HG03442 (cell line): ENCODE results near the gene HS3ST6.
A peak's percentile ranks its signal among the peaks of the same experiment; 100 is the strongest.
"Not testable (repeated sequence)": the region's sequence is repeated elsewhere in the genome, so short reads cannot be mapped to it uniquely, and the experiment has no call there.

ENCODE experiments used
- ATAC-seq: cut with Tn5 transposase; IDR thresholded peaks from one replicate; pipeline ENCODE4 v1.9.1; 2021; ENCODE audit warnings: mild to moderate bottlenecking, moderate library complexity; ENCODE audit not compliant: unreplicated experiment

Gene HS3ST6

DNA sequence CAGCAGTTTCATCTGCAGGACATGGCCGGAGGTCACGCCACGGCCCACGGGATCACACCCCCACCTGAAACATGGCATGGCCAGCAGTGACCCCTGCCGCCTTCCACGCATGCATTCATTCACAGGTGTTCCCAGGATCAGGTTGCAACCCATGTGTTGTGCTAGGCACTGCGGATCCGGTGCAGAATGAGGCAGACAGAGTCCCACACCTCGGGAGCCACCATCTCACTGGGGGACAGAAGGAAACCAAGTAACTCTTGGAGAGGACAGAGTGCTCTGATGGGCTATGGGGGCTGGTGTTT, 29.1 kb upstream of the HS3ST6 start:
- ATAC-seq, result no peak

DNA sequence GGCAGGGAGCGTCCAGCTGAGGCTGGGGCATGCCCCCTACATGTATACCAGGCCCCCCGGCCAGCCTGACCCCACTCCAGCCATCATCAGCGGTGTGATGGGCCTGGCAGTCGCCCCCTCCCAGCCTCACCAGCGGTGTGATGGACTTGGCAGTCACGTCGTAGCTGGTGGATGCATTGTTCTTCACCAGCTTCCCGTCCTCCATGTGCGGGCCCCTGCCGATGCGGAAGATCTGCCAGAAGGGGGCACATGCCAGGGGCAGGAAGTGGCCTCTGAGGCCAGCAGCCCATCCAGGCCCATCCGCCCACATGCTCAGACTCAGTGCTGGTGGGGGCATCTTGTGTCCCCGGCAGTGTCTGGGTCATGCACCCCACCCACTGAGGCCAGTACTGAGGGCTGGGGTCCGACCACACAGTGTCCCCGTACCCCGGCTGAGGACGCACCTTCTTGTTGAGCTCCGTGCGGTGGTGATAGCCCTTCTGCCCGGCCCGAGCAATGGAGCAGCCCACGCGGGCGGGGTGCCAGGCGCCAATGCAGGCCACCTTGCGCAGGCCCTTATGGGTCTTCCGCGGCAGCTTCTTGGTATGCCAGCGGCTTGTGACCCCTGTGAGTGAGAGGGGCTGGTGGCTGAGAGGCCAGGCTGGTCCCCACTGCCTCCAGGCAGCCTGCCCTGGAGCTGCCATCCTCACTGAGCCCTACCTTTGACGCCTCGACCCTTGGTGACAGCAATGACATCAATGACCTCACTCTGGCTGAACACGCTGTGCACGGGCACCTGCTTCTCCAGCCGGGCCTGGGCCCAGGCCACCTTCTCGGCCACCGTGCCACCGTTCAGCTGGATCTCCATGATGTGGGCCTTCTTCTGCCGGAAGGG, 28.5 kb upstream of the HS3ST6 start:
- no peak for ATAC-seq

DNA sequence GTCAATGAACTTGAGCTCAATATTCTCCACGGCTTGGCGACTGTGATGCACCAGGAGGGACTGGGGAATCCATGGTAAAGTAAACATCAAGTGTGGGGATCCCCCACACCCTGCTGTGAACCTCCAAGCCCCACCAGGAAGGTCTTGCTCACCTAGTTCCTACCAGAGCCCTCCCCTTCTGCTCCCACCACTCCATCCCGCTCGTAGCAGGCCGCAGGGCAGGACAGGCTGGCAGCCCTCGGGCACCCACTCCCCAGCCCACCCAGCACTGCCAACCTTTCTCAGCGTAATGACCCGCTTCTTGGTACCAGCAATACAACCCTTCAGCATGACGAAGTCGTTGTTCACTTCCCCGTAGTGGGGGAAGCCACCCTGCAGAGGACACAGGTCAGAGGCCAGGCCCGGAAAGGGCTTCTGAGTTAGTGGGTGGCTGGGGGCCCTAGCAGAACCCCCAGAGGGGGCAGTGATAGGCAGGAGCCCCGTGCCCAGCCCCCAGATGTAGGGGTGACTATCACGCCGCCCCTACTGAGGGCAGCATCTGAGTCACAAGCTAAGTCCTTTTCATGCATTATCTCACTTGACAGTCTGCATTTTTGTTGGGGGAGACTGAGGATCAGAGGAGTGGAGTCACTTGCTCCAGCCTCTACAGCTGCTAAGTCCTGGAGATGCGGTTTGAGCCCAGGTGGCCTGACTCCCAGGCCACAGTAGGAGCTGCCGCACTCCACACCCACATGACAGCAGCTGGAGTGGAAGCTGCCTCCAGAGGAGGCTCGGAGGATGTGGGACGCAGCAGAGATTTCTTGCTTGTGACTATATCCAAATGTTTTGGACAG, 27.6 kb upstream of the HS3ST6 start:
- no peak for ATAC-seq

DNA sequence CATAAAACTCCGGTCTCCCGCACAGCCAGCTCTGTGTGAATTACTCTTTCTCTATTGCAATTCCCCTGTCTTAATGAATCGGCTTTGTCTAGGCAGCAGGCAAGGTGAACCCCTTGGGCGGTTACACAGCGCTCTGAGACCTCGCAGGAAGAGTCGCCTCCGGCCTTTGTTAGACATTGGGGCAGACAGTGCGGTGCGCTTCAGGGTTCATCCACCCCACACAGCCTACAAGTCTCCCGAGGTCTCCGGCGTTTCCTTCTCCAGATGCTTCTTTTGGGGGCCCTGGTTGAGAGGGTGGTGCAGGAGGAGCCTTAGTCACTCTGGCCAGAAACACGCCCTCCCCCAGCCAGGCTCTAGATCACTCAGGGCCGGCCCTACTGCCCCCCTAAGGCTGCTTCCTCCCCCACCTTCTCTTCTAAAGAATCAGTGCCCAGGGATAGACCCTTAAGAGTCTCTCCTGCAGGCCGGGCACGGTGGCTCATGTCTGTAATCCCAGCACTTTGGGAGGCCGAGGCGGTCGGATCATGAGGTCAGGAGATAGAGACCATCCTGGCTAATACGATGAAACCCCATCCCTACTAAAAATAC, 26.5 kb upstream of the HS3ST6 start:
- ATAC-seq, result no peak

DNA sequence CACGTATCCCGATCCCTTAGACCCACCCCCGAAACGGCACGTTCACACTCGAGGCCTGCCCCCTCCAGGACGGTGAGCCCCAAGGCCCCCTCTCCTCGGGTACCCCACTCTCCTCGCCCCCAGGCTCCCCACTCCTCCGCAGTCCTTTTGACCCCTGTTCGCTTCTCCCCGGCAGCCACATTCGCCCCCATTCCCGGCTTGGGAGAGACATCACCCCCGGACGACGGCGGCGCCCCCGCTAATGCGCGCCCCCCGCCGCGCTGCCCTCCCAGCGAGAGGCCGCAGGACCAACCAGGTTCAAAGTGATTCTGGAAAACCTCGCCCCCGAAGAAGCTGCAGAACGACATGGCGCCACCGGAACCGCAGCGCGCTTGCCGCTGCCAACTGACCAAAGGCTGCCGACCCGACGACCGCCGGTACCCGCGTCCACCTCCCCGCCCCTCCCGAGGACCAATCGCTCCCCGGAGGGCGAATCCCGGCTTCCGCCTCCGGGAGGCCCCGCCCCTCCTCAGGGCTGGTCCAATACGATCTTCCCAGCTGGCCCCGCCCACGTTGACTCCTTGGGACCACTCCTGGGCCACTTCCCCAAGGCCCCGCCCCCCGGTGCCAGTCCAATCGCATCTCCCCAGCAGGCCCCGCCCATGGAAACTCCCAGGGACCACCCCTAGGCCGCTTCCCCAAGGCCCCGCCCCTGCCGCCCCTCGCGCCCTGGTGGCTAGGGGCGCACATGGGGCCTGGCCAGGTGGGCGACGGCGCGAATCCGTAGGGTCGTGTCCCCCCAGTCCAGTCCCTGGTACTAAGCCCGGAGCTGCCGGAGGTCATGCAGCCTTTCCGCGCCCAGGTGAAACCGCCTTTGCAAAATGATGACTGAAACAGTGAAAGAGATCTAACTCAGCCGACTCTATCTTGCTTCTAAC, 24.9 kb upstream of the HS3ST6 start, which contains the start of gene MSRB1:
MSRB1 (minus strand) TSS at position 390 of the 917 bp plus-strand sequence; CDS start at position 347, 43 bp downstream.
- ATAC-seq, result peak; percentile 86

DNA sequence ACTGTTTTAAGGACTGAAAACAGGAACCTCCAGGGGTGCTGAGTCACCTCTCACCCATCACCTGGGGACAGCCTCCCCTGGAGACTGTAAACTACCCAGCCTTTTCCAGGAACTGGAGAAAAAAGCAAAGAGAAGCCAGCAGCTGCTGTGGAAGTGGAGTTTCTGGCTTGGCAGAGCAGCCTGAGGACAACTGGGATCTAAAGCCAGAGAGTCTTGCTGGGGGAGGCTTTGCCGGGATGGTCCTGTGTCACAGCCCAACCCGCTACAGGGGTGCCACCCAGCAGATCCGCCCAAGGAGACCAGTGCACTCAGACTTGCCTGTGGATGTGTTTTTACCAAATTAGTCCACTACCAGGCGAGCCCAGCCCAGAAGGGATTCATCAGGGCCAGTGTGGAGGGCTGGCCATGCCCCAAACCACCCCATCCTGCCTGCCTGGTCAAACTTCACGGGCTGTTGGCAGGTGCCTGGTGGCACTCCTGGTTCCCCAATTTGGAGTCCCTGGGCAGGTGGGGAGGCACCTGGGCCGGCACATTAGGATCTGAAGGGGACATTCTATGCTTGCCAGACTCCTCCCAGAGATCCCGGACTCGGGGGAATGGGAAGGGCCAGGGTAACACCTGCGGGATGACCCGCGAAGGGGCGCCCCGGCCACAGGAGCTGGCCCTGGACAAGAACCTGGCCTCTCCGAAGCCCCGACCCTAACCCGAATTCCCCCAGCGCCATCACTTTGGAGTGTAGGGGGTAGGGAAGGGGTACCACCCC, 24.0 kb upstream of the HS3ST6 start:
- no peak for ATAC-seq

DNA sequence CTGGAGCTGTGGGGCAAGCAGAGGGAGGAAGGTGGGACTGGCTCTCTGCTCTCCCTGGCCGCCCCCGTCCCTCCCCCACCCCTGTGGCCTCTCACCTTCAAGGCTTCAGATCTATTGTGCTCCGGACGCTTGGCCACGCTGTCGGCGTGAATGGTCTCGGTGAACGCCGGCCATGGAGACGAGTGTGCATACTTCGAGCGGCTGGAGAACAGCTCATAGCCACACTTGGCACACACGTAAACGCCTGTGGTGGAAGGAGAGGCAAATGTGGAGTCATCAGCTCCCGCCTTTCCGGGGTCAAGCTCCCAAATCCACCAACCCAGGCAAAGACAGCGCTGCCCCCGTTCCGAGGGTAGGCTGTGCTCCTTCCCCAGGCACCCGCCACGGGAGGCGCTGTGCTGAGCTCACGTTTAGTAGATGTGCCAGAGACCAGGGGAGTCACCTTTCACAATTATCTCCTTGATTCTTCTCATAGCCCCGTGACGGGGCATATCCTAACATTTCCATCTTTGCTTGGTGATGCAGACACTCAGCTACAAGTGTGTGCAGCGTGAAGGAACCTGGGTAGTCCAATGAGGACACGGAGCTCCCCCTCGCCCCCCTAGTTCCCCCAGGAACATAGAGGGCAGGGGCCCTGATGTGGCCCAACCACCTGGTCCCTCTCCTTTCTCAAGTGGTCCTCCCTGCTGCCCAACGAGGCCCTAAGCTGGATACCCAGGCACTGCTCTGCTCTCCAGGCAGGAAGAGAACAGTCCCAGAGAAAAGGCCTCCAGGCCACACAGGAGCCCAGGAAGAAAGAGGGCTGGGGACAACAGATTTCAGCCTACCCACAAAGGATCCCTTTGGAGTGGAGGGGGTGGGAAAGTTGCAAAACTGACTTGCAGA, 23.2 kb upstream of the HS3ST6 start:
- no peak for ATAC-seq

DNA sequence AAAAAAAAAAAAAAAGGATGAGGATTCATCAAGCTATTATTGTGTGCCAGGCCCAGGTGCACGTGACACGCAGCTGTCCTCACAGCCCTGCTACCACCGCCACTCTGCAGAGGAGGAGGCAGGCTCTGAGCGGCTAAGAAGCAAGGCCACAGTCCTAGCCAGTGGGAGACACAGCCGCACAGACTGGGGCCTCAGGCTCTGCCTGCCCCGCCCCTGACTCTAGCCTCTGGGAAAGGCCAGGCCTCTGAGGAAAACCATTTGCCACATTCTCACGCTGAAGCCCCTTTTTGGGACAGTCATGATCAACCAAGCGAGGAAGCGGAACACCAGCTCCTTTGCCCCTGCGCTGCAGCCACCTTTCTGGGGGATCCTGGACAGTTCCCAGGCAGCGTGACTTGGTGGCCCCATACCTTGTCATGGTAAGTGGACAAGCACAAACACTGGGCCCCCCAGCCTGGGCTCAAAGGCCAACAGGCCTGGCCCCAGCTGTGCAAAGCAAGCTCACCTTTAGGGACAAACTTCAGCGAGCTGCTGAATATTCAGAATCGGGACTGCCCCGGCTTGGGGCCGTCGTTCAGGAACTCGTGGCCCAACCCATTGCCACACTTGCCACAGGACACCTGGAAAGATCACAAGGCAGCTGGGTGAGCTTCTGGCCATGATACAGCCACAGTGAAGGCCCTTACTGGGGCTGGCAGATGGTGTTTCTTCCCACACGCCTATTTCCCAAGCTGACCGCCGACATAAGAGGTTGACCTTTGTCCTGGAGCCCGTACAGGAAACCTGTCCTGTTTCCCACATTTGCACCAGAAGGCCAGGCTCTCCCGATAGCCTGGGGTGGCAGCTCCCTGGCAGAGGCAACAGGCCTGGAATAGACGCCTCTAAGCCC, 22.3 kb upstream of the HS3ST6 start:
- ATAC-seq, result no peak

DNA sequence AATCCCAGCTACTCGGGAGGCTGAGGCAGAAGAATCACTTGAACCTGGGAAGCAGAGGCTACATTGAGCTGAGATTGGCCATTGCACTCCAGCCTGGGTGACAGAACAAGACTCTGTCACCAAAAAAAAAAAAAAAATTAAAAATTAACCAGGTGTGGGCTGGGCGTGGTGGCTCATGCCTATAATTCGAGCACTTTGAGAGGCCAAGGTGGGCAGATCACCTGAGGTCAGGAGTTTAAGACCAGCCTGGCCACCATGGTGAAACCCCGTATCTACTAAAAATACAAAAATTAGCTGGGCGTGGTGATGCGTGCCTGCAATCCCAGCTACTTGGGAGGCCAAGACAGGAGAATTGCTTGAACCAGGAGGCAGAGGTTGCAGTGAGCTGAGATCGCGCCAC, 21.6 kb upstream of the HS3ST6 start:
- not testable (repeated sequence) for ATAC-seq

DNA sequence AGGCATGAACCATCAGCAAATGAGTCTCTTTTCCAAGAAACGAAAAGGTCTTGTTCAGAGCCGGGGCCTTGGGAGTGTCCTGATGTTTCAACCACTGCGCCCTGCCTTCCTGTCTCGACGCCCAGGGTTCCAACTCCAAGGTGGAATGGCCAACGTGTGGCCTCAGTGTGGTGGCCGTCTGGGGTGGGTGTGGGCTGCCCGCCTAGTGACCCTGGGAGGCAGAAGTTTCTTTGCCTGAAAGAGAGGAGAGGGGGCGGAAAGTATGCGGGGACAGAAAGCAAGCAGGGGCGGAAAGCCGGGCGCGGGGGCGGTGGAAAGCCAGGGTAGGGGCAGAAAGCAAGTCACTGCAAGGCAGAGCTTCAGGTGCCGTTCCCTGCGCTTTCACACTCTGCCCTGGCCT, 20.7 kb upstream of the HS3ST6 start:
- no peak for ATAC-seq

DNA sequence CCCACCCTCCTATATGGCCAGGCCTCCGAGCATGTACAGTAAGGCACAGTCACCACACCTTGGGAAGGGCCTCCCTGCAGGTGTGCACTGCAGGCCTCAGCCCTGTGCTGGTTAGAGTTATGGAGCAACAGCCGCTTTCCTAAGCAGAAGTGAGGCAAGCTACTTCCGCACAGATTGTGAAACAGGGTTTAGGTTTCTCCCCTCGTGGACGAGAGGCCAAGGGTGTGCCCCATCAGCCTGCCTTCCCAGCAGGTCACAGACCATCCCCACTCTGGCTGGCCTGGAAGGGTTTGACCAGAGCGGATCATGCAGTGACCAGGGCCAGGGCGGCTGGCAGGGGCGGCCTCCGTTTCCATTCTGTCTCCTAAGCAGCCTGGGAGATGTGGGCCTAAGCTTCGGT, 20.1 kb upstream of the HS3ST6 start:
- ATAC-seq, result no peak

DNA sequence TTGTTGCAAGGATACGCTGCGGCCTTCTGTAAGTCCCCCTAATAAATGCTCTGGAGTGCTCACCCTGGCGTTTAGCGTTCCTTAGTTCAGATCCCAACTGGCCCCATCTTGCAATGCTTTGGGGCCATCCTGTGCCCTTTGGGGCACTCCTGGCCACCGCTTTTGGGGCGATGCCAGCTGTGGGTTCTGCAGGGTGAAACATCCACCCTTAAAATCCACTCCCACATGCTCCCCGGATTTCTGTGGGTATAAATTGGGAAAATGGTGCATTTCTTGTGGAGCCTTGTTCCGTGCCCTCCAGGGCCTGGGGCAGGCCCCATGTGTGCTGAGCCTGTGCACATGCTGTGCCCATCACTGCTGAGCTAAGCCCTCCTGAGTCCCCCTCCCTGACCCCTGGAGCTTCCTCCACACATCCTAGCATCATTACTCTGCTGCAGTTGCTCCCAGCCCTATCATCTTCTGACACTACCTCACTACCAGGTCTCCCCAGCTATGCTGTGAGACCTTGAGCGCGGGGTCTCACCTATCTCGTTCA, 18.8 kb upstream of the HS3ST6 start:
- ATAC-seq, result no peak

DNA sequence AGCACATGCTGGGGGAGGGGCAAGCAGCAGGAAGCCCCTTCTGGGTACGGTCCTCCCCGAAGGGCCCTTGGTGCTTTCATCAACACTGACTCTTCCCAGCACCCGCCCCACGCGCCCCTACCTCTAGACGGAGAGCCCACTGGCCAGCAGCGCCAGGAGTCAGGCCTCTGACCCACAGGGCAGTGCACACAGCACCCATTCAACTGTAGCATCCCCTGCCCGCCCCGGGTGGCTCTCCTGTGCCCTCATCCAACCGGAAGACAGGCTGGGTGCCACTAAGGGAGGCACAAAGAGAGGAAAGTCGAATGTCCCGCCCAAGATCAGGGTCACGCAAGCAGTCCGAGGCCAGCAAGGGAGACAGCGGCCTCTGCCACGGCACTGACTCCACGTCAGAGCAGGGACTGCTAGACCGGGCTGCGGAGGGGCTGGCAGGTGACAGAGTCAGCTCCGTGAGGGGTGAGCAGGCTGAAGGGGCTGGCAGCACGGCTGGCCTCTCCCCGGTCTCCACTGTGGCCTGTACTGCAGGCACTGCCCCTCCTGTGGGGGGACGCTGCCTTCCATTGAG, 15.0 kb upstream of the HS3ST6 start:
- no peak for ATAC-seq

DNA sequence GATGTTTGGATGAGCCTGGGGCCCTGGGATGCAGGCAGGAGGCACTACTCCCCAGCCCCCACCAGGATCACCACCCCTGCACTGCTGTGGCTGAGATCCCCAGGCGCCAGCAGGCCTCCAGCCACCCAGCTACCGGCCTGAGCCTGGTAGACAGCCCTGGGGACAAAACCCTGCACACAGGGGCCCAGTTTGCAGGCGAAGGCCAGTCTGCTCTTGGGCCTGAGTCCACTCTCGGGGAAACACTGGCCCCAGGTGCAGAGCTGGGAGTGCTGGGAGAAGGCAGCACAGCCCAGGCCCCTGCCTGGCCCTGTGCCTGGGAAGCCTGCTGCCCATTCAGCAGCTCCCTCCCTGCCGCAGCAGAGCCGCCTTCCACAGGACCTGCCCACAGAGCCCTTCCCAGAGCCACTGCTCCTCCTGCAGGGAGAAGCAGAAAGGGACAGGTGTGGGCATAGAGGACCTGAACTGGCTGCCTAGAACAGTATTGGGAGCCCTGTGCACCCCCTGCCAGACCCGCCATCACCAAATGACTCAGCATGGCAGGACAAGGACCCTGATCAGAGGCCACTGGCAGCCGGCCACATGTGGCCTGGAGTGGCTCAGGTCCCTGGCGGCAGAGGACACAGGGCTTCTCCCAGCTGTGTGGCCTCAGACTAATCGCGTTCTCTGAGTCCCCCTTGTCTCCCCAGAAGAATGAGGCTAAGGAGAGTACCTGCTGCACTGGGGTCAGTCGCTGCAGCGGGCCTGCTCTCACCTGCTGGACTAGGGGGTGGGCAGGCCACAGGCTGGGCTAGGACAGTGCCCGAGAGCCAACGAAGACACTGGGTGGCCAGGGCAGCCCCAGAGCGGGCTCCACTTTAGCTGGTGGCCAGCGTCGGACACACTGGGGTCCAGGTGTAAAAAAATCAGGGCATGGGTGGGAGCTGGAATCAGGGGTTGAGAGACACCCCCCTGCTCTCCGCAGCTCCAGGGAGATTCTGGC, 14.1 kb upstream of the HS3ST6 start:
- no peak for ATAC-seq

DNA sequence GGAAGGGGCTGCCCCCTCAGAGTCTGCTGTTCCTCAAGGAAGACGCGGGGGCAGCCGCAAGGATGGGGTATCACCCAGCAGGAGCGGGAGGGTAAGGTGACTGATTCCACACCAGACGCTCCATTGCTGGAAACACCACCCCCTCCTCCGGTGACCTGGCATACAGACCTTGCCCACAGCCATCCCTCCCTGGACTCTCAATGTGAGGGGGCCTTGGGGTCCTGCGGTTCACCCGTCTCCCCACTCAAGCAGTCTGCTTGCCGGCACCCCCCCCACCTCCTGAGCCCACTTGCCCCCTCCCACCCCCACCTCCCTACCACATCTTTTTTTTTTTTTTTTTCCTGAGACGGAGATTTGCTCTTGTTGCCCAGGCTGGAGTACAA, 12.1 kb upstream of the HS3ST6 start:
- no peak for ATAC-seq
